Endothelial cell of umbilical vein (primary cell): ENCODE data around the gene GALNT1. TPM values are rescaled to one million over a fixed set of nuclear protein-coding genes. Genes with fewer than 3 reads are reported as not detected.

Source experiments
- BruUV-seq: library from RNA; stranded (reverse); fragments of 400-500 nt; replicated peaks from 2 replicates; lab custom pipeline; 2021; lab: Mats Ljungman, UMichigan
- CTCF ChIA-PET: fragments of 300-600, 350-600 bp; sonication (Branson Sonifier 250); formaldehyde crosslinking; loops from one replicate; lab custom pipeline; 2021; ENCODE audit warnings: antibody characterized with exemption, inconsistent platforms; lab: Charles Lee
- POLR2A ChIA-PET: fragments of 300-600, 350-600 bp; sonication (Branson Sonifier 250); formaldehyde crosslinking; loops from one replicate; lab custom pipeline; 2021; ENCODE audit warnings: antibody characterized with exemption, inconsistent platforms; lab: Charles Lee
- DNase-seq: peaks from one replicate; pipeline ENCODE4 v3.0.0-alpha.2; 2011; ENCODE audit warnings: low read depth, low spot score
- FAIRE-seq: peaks from 2 replicates; lab custom pipeline; 2011; peaks lifted over from hg19 to GRCh38; lab: Jason Lieb, UNC
- H2AFZ ChIP-seq: 2 replicates; pipeline ENCODE4 v1.6.0; 2012; ENCODE audit warnings: low read depth, low read length, control low read depth, inconsistent platforms
- H3K27ac ChIP-seq: 2 replicates; pipeline ENCODE4 v1.5.1; 2011; ENCODE audit warnings: low read depth, mild to moderate bottlenecking, control low read depth, low read length, moderate library complexity; ENCODE audit not compliant: insufficient read depth
- H3K27me3 ChIP-seq, 2 experiments: 2 replicates each; pipeline versions ENCODE4 v1.6.0 to v1.6.1; 2011; ENCODE audit warnings: low read length in 2 of 2, mixed read lengths in 1 of 2; ENCODE audit not compliant: control insufficient read depth in 2 of 2, insufficient read depth in 2 of 2
- H3K36me3 ChIP-seq, 2 experiments: 2 replicates in 1 of 2; 3 replicates in 1 of 2; pipeline ENCODE4 v1.5.1; 2011; ENCODE audit warnings: low read length in 2 of 2, mild to moderate bottlenecking in 1 of 2, moderate library complexity in 1 of 2; ENCODE audit not compliant: control insufficient read depth in 2 of 2, insufficient read depth in 2 of 2; ENCODE audit errors: extremely low read depth in 1 of 2
- H3K4me1 ChIP-seq: 3 replicates; pipeline ENCODE4 v1.5.1; 2011; ENCODE audit warnings: mild to moderate bottlenecking, low read length; ENCODE audit not compliant: control insufficient read depth, insufficient read depth; ENCODE audit errors: extremely low read depth
- H3K4me2 ChIP-seq: 2 replicates; pipeline ENCODE4 v1.6.1; 2011; ENCODE audit warnings: low read length, control low read depth, mixed read lengths; ENCODE audit not compliant: insufficient read depth
- H3K4me3 ChIP-seq, 3 experiments: fragments of 200-600 bp in 1 of 3; sonication (generic), shearing (Covaris generic) in 1 of 3; replicated peaks in 1 of 3; 2 replicates each; pipeline ENCODE4 v1.5.1; 2011 to 2016; ENCODE audit warnings: control low read depth in 3 of 3, low read length in 3 of 3, mild to moderate bottlenecking in 2 of 3, inconsistent platforms in 1 of 3, low read depth in 1 of 3, moderate library complexity in 1 of 3; ENCODE audit not compliant: insufficient read depth in 1 of 3
- H3K79me2 ChIP-seq: 2 replicates; pipeline ENCODE4 v1.6.0; 2012; ENCODE audit warnings: low read length, inconsistent platforms; ENCODE audit not compliant: control insufficient read depth, insufficient read depth
- H3K9ac ChIP-seq: replicated peaks from 2 replicates; pipeline ENCODE3; 2011; ENCODE audit warnings: low read length, control low read depth; ENCODE audit not compliant: insufficient read depth; ENCODE audit errors: extremely low read depth
- H3K9me1 ChIP-seq: replicated peaks from 3 replicates; pipeline ENCODE4 v1.6.0; 2011; ENCODE audit warnings: mild to moderate bottlenecking, low read length; ENCODE audit not compliant: control insufficient read depth, insufficient read depth; ENCODE audit errors: extremely low read depth
- H3K9me3 ChIP-seq: replicated peaks from 2 replicates; pipeline ENCODE4 v1.5.1; 2012; ENCODE audit warnings: low read length, inconsistent platforms; ENCODE audit not compliant: control insufficient read depth, insufficient read depth
- H4K20me1 ChIP-seq: replicated peaks from 2 replicates; pipeline ENCODE3; 2011; ENCODE audit warnings: mild to moderate bottlenecking, low read length; ENCODE audit not compliant: control insufficient read depth, insufficient read depth; ENCODE audit errors: extremely low read depth
- EZH2 ChIP-seq: IDR thresholded peaks from 2 replicates; pipeline ENCODE4 v1.6.1; 2012; ENCODE audit warnings: borderline replicate concordance, low read depth, mild to moderate bottlenecking, moderate library complexity, low read length, inconsistent platforms; ENCODE audit not compliant: severe bottlenecking
- FOS ChIP-seq: IDR thresholded peaks from 2 replicates; pipeline ENCODE4 v1.6.1; 2011; ENCODE audit warnings: mild to moderate bottlenecking, low read length, moderate library complexity, borderline replicate concordance; ENCODE audit not compliant: insufficient read depth
- GATA2 ChIP-seq: IDR thresholded peaks from 2 replicates; pipeline ENCODE4 v1.7.0; 2011; ENCODE audit warnings: low read depth, mild to moderate bottlenecking, moderate library complexity, mixed read lengths, low read length; ENCODE audit not compliant: insufficient read length, insufficient read depth
- JUN ChIP-seq: IDR thresholded peaks from 2 replicates; pipeline ENCODE4 v1.6.1; 2011; ENCODE audit warnings: borderline replicate concordance, low read depth; ENCODE audit not compliant: insufficient read length, insufficient read depth
- MYC ChIP-seq: IDR thresholded peaks from one replicate; pipeline ENCODE4 v1.6.1; 2011; ENCODE audit warnings: mild to moderate bottlenecking, low read depth, low read length
- dilution Hi-C: fragments of 300-500 bp; cut with MboI; formaldehyde crosslinking; loops from one replicate; pipeline ENCODE4 v1.15.0; 2019; ENCODE audit warnings: low sequenced_read_pairs; ENCODE audit not compliant: extremely low pct_ligation_motif_present
- intact Hi-C: fragments of 100-400 bp; cut with micrococcal nuclease; formaldehyde crosslinking; loops from one replicate; pipeline ENCODE4 v1.10.0; 2022
- polyA plus RNA-seq, 4 experiments: library from polyadenylated mRNA; depleted of rRNA in 3 of 4; stranded (reverse) in 3 of 4; unstranded in 1 of 4; fragments of >200 nt; gene quantifications; 2 replicates each; pipeline versions ENCODE4 v1.2.1 to v1.2.3, GENCODE V29; 2011 to 2012; ENCODE audit warnings: missing spikeins in 1 of 4
- total RNA-seq: library from RNA; stranded (reverse); gene quantifications from 2 replicates; pipeline ENCODE4 v1.2.3, GENCODE V29; 2021
- TF ChIP-seq, protein P1 (sequence below), 2 donors: IDR thresholded peaks; 1 replicate in 1 of 2; 2 replicates in 1 of 2; pipeline ENCODE4 v1.5.1; 2011; ENCODE audit warnings: low read length in 2 of 2, mild to moderate bottlenecking in 2 of 2, moderate library complexity in 2 of 2, control low read depth in 1 of 2, inconsistent platforms in 1 of 2, low read depth in 1 of 2; ENCODE audit not compliant: insufficient read depth in 1 of 2; ENCODE audit errors: extremely low read depth in 1 of 2
- TF ChIP-seq, protein P2 (sequence below): IDR thresholded peaks from 2 replicates; pipeline ENCODE4 v1.6.1; 2011; ENCODE audit not compliant: insufficient read depth, insufficient read length

Gene GALNT1
- total and polyA plus RNA-seq, 2 donors (not counting 3 experiments of a cell fraction or from before 2014, with no cell fraction given): 89.9 to 360 TPM

DNA sequence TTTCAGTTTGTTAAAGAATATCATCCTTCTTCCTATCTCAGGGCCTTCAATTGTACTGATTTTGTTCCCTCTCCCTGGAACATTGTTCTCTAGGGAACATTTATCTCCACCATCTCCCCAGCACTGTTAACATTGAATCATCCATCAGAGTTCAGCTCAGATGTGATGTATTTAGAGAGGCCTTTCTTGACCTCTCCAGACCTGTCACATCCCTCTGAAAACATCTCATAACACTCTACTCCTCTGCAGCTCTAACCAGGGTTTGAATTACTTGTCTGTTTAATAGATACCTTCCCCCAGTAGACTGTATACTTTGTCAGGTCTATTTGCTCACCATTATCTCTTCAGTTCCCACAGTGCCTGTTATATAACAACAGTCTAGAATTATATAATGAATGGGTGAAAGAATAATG, 98.6 kb downstream of the GALNT1 start:
- Histone ChIP-seq H3K79me2 (peaks cover 7% of the 10 kb centered on the region), H3K27ac (no peak overlapping the region), H3K9me1 (no peaks in the 10 kb centered on the region), H3K9me3 (no peaks in the 10 kb centered on the region), H3K4me3 (no peak overlapping the region), H3K4me2 (no peak overlapping the region), H3K27me3 (no peaks in the 10 kb centered on the region), H4K20me1 (no peaks in the 10 kb centered on the region), H3K9ac (no peak overlapping the region), H2AFZ (no peak overlapping the region), H3K36me3 (peaks cover 7 to 10% of the 10 kb centered on the region in 2 experiments), H3K4me1 (peaks cover 10% of the 10 kb centered on the region)
- BruUV-seq: no TSS peak
- CTCF ChIA-PET: interaction anchor here (0.8 kb wide), 1 partner anchor 22 kb away, joined by 3 read pairs; no protein-coding TSS in a partner anchor
- POLR2A ChIA-PET: no interaction called here
- DNase-seq: peak; percentile 58
- no peak for FAIRE-seq
- dilution Hi-C loops (no loop called here), intact Hi-C loops (no loop called here)
- peak; percentile 92 for TF ChIP-seq GATA2
- TF ChIP-seq, protein P1, sequence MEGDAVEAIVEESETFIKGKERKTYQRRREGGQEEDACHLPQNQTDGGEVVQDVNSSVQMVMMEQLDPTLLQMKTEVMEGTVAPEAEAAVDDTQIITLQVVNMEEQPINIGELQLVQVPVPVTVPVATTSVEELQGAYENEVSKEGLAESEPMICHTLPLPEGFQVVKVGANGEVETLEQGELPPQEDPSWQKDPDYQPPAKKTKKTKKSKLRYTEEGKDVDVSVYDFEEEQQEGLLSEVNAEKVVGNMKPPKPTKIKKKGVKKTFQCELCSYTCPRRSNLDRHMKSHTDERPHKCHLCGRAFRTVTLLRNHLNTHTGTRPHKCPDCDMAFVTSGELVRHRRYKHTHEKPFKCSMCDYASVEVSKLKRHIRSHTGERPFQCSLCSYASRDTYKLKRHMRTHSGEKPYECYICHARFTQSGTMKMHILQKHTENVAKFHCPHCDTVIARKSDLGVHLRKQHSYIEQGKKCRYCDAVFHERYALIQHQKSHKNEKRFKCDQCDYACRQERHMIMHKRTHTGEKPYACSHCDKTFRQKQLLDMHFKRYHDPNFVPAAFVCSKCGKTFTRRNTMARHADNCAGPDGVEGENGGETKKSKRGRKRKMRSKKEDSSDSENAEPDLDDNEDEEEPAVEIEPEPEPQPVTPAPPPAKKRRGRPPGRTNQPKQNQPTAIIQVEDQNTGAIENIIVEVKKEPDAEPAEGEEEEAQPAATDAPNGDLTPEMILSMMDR (IDR thresholded peaks at IDR 0.05; ENCODE audit: extremely low read depth in 1 of 2, insufficient read depth in 1 of 2, low read depth in 1 of 2, low read length in 2 of 2): no peak

DNA sequence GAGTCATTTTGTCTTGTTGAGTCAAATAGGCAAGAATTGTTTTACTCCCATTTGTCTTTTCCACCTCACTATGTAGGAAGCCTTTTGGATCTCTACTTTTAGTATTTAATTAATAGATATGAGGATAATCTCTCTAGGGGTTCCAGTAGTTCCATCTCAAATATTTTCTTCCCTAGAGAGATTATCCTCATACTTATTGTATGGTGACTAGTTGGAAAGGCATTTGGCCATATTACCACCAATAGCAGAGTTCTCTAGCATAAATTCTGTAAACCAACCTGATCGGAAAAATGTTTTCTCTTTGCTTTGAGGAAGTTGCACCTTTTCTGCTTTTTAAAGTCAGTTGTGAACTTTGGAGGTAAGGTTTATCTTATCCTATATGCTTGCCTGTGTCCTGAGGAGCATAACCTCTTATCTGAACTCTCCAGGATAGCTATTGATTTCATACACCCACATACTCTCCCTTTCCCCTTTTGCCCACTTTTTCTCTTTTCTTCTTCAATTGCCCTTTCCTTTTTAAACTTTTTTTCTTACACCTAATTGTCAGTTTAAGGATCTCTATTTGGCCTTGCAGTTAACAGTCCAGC, 100.8 kb downstream of the GALNT1 start:
- ChIA-PET POLR2A (interaction anchor here (0.7 kb wide), 1 partner anchor 335 kb away, joined by 4 read pairs; no protein-coding TSS in a partner anchor), CTCF (no interaction called here)
- TF ChIP-seq, protein P1 (IDR thresholded peaks at IDR 0.05; ENCODE audit: extremely low read depth in 1 of 2, insufficient read depth in 1 of 2, low read depth in 1 of 2, low read length in 2 of 2): no peak
- TF ChIP-seq MYC: no peak
- no peak for TF ChIP-seq GATA2
- no peak for TF ChIP-seq JUN
- TF ChIP-seq FOS: no peak
- TF ChIP-seq, protein P2, sequence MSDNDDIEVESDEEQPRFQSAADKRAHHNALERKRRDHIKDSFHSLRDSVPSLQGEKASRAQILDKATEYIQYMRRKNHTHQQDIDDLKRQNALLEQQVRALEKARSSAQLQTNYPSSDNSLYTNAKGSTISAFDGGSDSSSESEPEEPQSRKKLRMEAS: no peak
- TF ChIP-seq EZH2: no peak
- Histone ChIP-seq H3K27ac (no peak overlapping the region), H3K9me1 (no peaks in the 10 kb centered on the region), H3K27me3 (no peaks in the 10 kb centered on the region), H3K9ac (no peak overlapping the region), H2AFZ (no peak overlapping the region), H3K4me2 (no peak overlapping the region), H4K20me1 (no peaks in the 10 kb centered on the region), H3K9me3 (no peaks in the 10 kb centered on the region), H3K36me3 (peaks cover 7 to 9% of the 10 kb centered on the region in 2 experiments), H3K79me2 (peaks cover 3% of the 10 kb centered on the region), H3K4me3 (no peak overlapping the region), H3K4me1 (peaks cover 10% of the 10 kb centered on the region)
- intact Hi-C loops: no loop called here
- no peak for FAIRE-seq
- no peak for DNase-seq
- BruUV-seq: no TSS peak
- dilution Hi-C loops: no loop called here
